ENCODE measurements around the gene CYTH1.
"Not testable (repeated sequence)": the region's sequence is repeated elsewhere in the genome, so short reads cannot be mapped to it uniquely, and the experiment has no call there.

CYTH1 gene

GRCh38 chr17:78785011-78785662, 3.1 kb upstream of the CYTH1 start:
- no peak for DNase-seq

DNA sequence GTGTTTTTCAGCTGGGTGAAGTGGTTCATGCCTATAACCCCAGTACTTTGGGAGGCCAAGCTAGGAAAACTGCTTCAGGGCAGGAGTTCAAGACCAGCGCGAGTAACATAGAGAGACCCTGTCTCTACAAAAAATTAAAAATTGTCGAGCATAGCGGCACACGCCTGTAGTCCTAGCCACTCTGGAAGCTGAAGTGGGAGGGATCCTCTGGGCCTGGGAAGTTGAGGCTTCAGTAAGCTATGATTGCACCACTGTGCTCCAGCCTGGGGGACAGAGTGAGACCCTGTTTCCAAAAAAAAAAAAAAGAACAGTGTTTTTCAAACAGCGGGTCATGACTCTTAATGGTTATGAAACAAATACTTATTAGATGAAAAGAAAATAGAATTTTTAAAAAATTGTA, 2.3 kb upstream of the CYTH1 start:
- DNase-seq: no peak

GRCh38 chr17:78783711-78784324, 1.7 kb upstream of the CYTH1 start:
- no peak for DNase-seq

DNA sequence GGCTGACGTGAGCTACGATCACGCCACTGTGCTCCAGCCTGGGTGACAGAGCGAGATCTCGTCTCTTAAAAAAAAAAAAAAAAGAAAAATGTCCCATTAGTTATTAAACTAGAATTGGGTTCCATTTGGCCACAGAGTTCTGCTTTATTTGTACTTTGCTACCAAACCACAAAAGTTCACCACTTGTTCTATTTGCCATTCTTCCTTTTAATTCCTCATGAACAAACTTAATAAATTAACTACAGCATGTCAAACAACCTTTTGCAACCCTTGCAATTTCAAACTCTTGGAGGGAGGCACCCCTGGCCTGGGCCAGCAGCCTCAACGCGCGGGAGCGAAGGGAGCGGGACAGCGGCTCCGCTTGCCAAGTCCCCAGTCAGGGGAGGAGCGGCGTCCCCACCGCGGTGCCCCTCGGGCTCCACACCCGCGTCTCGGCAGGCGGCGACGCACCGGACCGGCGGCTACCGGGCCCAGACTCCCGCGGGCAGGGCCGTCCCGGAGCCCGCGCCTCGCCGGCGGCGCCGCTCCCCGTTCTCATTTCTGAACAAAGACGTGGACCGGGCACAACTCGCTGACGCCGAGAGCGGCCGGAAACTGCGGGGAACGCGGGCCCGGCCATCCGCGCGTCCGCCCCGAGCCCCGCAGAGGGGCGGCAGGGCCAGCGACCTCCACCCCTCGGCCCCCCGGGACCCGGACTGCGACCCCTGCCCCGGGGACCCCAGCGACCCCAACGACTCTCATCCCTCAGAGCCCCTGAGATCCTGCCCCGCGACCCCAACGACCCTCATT, 775 bp downstream of the CYTH1 start:
- peak; percentile 20 for DNase-seq

- DNase-seq: no peak
Observed at GRCh38 chr17:78780335-78780734, 1.7 kb downstream of the CYTH1 start.

- DNase-seq: no peak
Observed at GRCh38 chr17:78779850-78780249, 2.2 kb downstream of the CYTH1 start.

GRCh38 chr17:78779286-78779651, 2.8 kb downstream of the CYTH1 start:
- DNase-seq: not testable (repeated sequence)

DNA sequence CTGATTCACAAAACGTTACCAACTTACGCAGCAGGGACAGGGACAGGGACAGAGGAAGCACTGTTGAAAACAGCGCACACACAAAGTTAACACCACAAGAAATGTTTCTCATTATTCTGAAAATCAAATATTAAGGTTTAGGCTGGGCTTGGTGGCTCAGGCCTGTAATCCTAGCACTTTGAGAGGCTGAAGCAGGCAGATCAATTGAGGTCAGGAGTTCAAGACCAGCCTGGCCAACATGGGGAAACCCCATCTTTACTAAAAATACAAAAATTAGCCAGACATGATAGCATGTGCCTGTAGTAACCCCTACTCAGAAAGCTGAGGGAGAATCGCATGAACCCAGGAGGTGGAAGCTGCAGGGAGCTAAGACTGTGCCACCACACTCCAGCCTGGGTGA, 4.2 kb downstream of the CYTH1 start:
- DNase-seq: no peak

- no peak for DNase-seq
Observed at GRCh38 chr17:78774956-78775571, 7.0 kb downstream of the CYTH1 start.

- no peak for DNase-seq
Observed at GRCh38 chr17:78774453-78774852, 7.6 kb downstream of the CYTH1 start.

DNA sequence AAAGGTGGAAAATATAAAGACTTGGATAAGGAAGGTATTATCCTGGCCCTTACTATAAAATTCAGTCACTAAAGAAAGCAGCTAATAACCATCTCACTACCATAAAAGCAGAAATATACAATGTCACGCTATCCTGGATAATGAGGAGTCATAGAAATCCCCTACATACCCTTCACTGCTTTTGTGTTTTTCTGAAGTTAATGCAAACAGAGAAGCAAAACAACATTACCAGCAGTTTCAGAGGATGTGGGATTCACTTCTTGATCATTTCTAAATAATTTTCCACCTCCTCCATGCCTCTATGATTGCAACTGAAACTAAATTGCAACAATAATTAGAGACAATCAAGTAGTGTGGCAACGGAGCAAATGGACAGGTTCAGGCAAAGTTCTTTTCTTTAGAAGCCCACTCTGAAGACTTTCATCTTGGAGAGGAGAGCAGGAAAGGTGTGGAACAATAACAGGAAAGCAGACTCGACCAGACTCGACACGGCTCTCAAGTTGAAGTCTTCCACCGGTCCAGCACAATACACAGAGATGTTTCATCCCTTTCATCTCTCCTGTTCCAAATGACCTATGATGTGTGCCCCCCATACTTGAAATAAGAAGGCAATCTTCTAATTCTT, 10.2 kb downstream of the CYTH1 start:
- DNase-seq: no peak

GRCh38 chr17:78769196-78769773, 12.8 kb downstream of the CYTH1 start:
- no peak for DNase-seq

DNA sequence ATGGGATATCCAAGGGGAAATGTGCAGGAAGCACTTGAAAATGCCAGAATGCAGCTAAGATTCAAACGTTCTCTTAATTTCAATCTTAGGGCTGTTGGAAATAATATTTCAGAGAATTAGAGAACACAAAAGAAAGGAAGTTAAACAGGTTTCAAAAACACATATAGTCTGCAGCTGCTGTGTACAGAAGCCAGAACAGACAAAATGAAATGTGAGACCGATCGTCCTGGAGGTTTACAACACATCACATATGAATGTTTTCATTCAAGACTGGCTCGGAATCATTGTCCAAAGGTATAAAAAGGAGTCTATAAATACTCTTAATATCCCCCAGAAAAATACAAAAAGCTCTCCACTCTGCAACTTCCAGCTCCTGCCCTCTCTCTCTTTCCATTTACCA, 14.3 kb downstream of the CYTH1 start:
- DNase-seq: no peak

DNA sequence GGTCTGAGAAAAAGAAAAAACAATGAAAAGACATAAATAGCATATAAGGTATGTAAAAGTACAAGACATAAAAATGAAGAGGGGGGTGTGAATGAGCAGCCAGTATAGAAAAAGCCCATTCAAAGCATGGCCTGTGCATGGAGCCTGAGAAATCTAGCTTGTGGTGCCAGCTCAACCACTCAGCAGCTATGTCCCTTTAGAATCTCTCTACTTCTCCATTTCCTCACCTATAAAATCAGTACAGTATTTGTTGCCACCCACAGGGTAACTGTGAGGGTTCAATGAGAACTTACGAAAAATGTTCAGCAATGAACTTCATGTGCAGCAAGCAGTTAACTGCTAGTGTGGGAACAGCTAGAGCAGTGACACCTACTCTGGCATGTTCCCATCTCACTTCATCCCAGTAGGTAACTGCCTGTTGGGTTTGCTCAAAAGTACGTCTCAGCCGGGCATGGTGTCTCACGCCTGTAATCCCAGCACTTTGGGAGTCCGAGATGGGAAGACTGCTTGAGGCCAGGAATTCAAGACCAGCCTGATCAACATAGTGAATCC, 15.3 kb downstream of the CYTH1 start:
- DNase-seq: no peak

DNA sequence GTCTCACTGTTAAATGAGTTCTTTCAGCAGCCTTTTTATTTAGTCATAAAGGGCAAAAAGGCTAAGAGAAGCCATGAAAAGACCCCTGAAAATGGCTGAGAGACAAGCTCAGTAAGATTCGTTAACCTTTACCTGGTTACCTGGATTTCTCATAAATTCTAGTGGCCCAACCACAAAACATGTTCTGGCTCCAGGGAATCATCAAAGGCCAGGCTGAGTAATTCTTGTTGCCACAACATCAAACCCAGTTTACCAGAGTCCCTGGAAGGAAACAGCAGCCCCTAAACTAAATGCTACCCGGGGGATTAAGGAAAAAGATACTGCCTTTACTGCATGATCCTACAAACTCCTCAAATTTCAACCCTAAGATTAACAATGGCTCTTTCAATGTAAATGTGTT, 15.8 kb downstream of the CYTH1 start:
- DNase-seq: no peak

- DNase-seq: no peak
Observed at GRCh38 chr17:78765821-78766220, 16.3 kb downstream of the CYTH1 start.

DNA sequence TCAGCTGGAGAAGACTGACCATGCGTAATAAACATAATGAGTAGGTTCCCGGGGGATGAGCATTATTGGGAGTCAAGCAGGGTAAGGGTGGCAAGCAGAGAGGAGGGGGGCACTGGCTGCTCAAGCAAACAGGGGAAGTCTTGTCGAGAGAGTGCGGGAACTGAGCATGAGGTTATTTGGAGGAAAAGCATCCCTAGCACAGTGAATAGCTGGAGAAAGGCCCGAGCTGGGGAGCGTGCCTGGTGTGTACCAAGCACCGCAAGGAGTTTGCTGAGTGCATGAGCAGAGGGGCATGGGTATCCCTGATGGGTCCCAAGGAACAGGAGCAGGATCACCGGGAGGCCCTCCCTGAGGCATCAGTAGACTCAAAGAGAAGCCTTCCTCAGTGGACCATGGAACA, 17.2 kb downstream of the CYTH1 start:
- DNase-seq: no peak

DNA sequence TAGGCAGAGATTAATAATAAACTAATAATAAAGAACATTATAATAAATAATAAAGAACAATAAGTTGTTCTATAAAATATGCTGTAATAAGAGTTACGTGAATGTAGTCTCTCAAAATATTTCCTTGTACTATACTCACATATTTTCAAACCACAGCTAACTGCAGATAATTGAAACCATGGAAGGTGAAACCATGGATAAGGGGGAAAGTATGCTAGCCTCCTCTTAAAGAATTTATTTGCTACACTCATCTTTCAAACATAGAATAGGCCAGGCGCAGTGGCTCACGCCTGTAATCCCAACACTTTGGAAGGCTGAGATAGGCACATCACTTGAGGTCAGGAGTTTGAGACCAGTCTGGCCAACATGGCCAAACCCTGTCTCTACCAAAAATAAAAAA, 18.5 kb downstream of the CYTH1 start:
- no peak for DNase-seq

DNA sequence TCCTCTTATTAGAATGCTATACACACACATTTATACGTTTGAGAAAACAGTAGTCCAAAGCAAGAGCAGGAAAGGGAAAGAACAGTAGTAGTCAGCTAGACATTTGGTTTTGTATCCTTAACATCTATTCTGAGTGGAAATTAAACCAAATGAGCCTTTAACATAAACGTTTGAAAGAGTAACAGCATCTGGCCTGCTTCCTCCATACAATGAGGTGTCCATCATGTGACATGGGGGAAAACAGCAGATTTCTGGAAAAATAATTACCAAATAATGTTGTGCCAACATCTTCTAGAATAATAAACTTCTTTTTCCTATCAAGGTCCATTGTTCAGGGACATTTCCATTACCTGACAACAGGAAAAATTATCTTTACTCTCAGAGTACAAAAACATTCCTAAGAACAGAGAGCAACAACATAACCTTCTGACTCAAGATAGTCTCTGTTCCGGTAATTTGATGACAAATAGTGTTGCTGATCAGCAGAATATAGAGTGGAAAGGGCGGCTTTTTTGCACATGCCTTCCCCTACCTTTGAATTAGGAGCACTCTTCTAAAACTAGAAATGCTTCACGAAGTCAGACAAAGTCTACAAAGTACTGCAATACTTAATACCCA, 20.2 kb downstream of the CYTH1 start:
- DNase-seq: peak; percentile 13

GRCh38 chr17:78759969-78760352, 22.1 kb downstream of the CYTH1 start:
- no peak for DNase-seq

DNA sequence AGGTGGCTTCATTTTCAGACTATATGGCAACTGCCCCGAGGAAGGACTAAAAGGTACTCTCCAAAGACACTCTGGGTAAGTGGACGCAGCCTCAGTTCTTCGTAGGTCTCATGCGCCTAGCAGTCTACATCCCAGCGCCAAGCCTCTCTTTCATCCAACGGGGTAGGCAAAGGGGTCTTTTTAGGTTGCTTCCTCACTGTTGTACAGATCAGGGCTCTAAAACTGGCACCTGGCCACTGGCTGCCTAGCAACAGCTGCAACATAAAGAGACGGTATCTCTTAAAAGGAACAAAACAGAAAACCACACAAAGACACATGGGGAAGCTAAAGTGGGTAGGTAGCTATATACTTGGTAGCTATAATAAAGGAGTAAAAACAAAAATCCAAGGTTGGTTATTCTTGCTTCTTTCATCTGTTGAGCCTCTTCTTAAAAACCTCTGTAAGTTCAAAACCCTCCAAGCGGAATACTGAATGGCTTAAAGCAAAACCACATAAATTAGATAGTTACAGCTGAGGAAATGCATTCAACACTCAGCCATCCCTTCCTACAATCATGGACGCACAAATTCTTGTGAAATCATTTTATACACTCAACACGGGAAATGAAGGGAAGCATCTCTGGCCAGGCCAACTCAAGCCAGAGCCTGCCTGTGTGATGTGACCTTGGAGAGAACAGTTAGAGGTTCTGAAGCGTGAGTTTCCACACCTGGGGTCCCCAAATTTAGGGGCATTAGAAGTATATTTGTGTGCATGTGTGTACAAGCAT, 22.7 kb downstream of the CYTH1 start:
- DNase-seq: no peak
